Transverse colon (tissue), 4 donors: Measurements from ENCODE around the gene MARCHF3. TPM values are rescaled to one million over a fixed set of nuclear protein-coding genes. Genes with fewer than 3 reads are reported as not detected.

Experiments
- DNase-seq: peaks from one replicate; pipeline ENCODE4 v3.0.0-alpha.2; 2019
- H3K27ac ChIP-seq, 4 donors: fragments of 200-600 bp; sonication (generic); 2 replicates each; pipeline ENCODE4 v1.5.1; 2016 to 2018; ENCODE audit warnings: inconsistent platforms in 4 of 4
- H3K27me3 ChIP-seq: fragments of 200-600 bp; sonication (generic); 2 replicates; pipeline ENCODE4 v1.5.1; 2017; ENCODE audit warnings: inconsistent platforms
- H3K36me3 ChIP-seq, 4 donors: fragments of 200-600 bp; sonication (generic); 2 replicates each; pipeline ENCODE4 v1.5.1; 2017 to 2019; ENCODE audit warnings: inconsistent platforms in 4 of 4
- H3K4me1 ChIP-seq, 4 donors: fragments of 200-600 bp; sonication (generic); 2 replicates each; pipeline ENCODE4 v1.5.1; 2017 to 2020; ENCODE audit warnings: inconsistent platforms in 4 of 4
- H3K4me3 ChIP-seq, 4 donors: fragments of 200-600 bp; sonication (generic); 1 replicate in 1 of 4; 2 replicates in 3 of 4; pipeline versions ENCODE4 v1.5.1 to v1.6.1; 2017 to 2019; ENCODE audit warnings: inconsistent platforms in 4 of 4
- H3K9me3 ChIP-seq, 2 donors: fragments of 200-600 bp; sonication (generic); 2 replicates each; pipeline ENCODE4 v1.5.1; 2017 to 2019; ENCODE audit warnings: inconsistent platforms in 2 of 2
- CTCF ChIP-seq, 5 experiments: fragments of 200-600 bp in 3 of 5; fragments of 450-650 bp in 2 of 5; sonication (generic) in 3 of 5; IDR thresholded peaks; 1 replicate in 2 of 5; 2 replicates in 3 of 5; pipeline ENCODE4 v1.5.1; 2016 to 2017; ENCODE audit warnings: antibody characterized with exemption in 5 of 5, inconsistent platforms in 3 of 5, mild to moderate bottlenecking in 2 of 5, moderate library complexity in 1 of 5
- EP300 ChIP-seq: sonication (generic); formaldehyde crosslinking; IDR thresholded peaks from one replicate; pipeline ENCODE4 v1.6.1; 2017; ENCODE audit warnings: antibody characterized with exemption, low read depth
- POLR2A ChIP-seq: fragments of 450-650 bp; IDR thresholded peaks from one replicate; pipeline ENCODE4 v1.6.1; 2016; ENCODE audit warnings: antibody characterized with exemption, mild to moderate bottlenecking, moderate library complexity
- POLR2AphosphoS5 ChIP-seq, 3 donors: sonication (generic); formaldehyde crosslinking; IDR thresholded peaks; one replicate each; pipeline ENCODE4 v1.6.1; 2016; ENCODE audit warnings: antibody characterized with exemption in 3 of 3
- WGBS, 2 donors: methylation state at CpG; one replicate each; pipeline ENCODE4 v1.1.5; 2018; ENCODE audit warnings: low coverage in 1 of 2; 5-methylcytosine and 5-hydroxymethylcytosine counted together
- in situ Hi-C, 4 donors: fragments of 200-750 bp; cut with MboI; loops; one replicate each; pipeline versions ENCODE4 v1.15.0 to v1.15.1; 2017; ENCODE audit warnings: low sequenced_read_pairs in 3 of 4, low pct_ligation_motif_present in 1 of 4, low pct_unique_long_range_greater_than_20kb in 1 of 4
- intact Hi-C: fragments of 100-400 bp; cut with DNase I; formaldehyde crosslinking; loops from one replicate; pipeline ENCODE4 v1.15.1; 2023; ENCODE audit warnings: low total_unique reads
- total RNA-seq, 4 donors: library from RNA; depleted of rRNA; stranded (reverse); fragments of >200 nt; gene quantifications; one replicate each; pipeline ENCODE4 v1.1.0, GENCODE V29; 2016

The MARCHF3 gene
- total RNA-seq, 4 donors from 2014 or later: 20.3 to 29.6 (median 23.0) TPM

- no peaks in the 10 kb centered on the region for H3K36me3 ChIP-seq
- TF ChIP-seq POLR2AphosphoS5 (IDR thresholded peaks at IDR 0.05) (no peak), CTCF (IDR thresholded peaks at IDR 0.05) (no peak), EP300 (no peak), POLR2A (no peak)
- DNase-seq: no peak
- H3K4me1 ChIP-seq: peaks cover 0 to 8% (median 3%) of the 10 kb centered on the region in 4 donors
- no peak overlapping the region for H3K27ac ChIP-seq
- H3K27me3 ChIP-seq: no peaks in the 10 kb centered on the region
- H3K9me3 ChIP-seq: no peaks in the 10 kb centered on the region
- in situ Hi-C loops: loop anchor here in 1 of 4 donors (25.0 kb wide), 1 partner anchor 165 kb away; the partner anchor contains the start of gene MARCHF3
- intact Hi-C loops: no loop called here
- 89 to 92% methylated on average over 7 to 11 of the region's 11 CpGs for WGBS, 2 donors
- no peak overlapping the region for H3K4me3 ChIP-seq
These were observed 157.6 kb downstream of the MARCHF3 start for GRCh38 chr5:126872561-126873354.

- intact Hi-C loops (no loop called here), in situ Hi-C loops (loop anchor here in 1 of 4 donors (25.0 kb wide), 1 partner anchor 166 kb away; the partner anchor contains the start of gene MARCHF3)
- H3K9me3 ChIP-seq: no peaks in the 10 kb centered on the region
- no peak for DNase-seq
- H3K36me3 ChIP-seq: no peaks in the 10 kb centered on the region
- H3K4me1 ChIP-seq: peaks cover 0 to 4% (median 0%) of the 10 kb centered on the region in 4 donors
- H3K27ac ChIP-seq: no peak overlapping the region
- 97% methylated on average over 4 to 6 of the region's 6 CpGs for WGBS, 2 donors
- no peak for TF ChIP-seq POLR2AphosphoS5 (IDR thresholded peaks at IDR 0.05)
- no peak for TF ChIP-seq POLR2A
- no peak for TF ChIP-seq EP300
- no peak for TF ChIP-seq CTCF (IDR thresholded peaks at IDR 0.05)
- H3K4me3 ChIP-seq: no peak overlapping the region
- H3K27me3 ChIP-seq: no peaks in the 10 kb centered on the region
These were observed 158.9 kb downstream of the MARCHF3 start for GRCh38 chr5:126871441-126871840.

GRCh38 chr5:126869005-126869451 lies 161.3 kb downstream of the MARCHF3 start:
- Histone ChIP-seq H3K36me3 (no peaks in the 10 kb centered on the region), H3K4me1 (no peaks in the 10 kb centered on the region), H3K27ac (no peak overlapping the region), H3K9me3 (no peaks in the 10 kb centered on the region), H3K4me3 (no peak overlapping the region), H3K27me3 (no peaks in the 10 kb centered on the region)
- WGBS, 2 donors: 15 to 50% methylated on average over 9 to 22 of the region's 22 CpGs
- intact Hi-C loops: no loop called here
- in situ Hi-C loops: loop anchor here in 1 of 4 donors (25.0 kb wide), 1 partner anchor 168 kb away; the partner anchor contains the start of gene MARCHF3
- TF ChIP-seq CTCF (IDR thresholded peaks at IDR 0.05) (no peak), POLR2A (no peak), POLR2AphosphoS5 (IDR thresholded peaks at IDR 0.05) (no peak), EP300 (no peak)
- DNase-seq: no peak

GRCh38 chr5:126868338-126869004 lies 161.9 kb downstream of the MARCHF3 start:
- no peaks in the 10 kb centered on the region for H3K9me3 ChIP-seq

More at GRCh38 chr5:126868338-126869004, 161.9 kb downstream of the MARCHF3 start:
- Histone ChIP-seq H3K36me3 (no peaks in the 10 kb centered on the region), H3K27me3 (no peaks in the 10 kb centered on the region), H3K4me3 (no peak overlapping the region), H3K4me1 (no peaks in the 10 kb centered on the region), H3K27ac (no peak overlapping the region)
- WGBS, 2 donors: 61 to 81% methylated on average over 8 to 11 of the region's 11 CpGs
- DNase-seq: no peak
- TF ChIP-seq EP300 (no peak), POLR2A (no peak), CTCF (IDR thresholded peaks at IDR 0.05) (no peak), POLR2AphosphoS5 (IDR thresholded peaks at IDR 0.05) (no peak)
- in situ Hi-C loops: loop anchor here in 1 of 4 donors (25.0 kb wide), 1 partner anchor 169 kb away; the partner anchor contains the start of gene MARCHF3
- intact Hi-C loops: no loop called here
